ENCODE measurements around the gene CRTC2.
A peak's percentile ranks its signal among the peaks of the same experiment; 100 is the strongest.
"Not testable (repeated sequence)": the region's sequence is repeated elsewhere in the genome, so short reads cannot be mapped to it uniquely, and the experiment has no call there.

CRTC2 gene
- total RNA-seq: 5.2 to 25.4 (median 12.2) reads per million in 17 experiments

GRCh38 chr1:153958111-153958960 is at the start of gene CRTC2:
Gene CRTC2 (minus strand): TSS chr1:153958612. CDS start chr1:153958497, 115 bp downstream.
- peak; percentile 97 to 99 (median 98) for DNase-seq

- DNase-seq: no peak
Measured at GRCh38 chr1:154006136-154006535, 47.7 kb upstream of the CRTC2 start.

GRCh38 chr1:154000420-154000819 is 42.0 kb upstream of the CRTC2 start:
- DNase-seq: no peak

DNA sequence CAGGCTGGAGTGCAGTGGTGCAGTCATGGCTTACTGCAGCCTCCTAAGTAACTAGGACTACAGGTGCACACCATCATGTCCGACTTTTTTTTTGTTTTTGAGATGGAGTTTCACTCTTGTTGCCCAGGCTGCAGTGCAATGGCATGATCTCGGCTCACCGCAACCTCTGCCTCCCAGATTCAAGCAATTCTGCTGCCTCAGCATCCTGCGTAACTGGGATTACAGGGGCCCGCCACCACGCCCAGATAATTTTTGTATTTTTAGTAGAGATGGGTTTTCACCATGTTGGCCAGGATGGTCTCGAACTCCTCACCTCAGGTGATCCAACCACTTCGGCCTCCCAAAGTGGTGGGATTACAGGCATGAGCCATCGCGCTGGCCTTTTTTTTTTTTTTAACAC is 38.5 kb upstream of the CRTC2 start:
- DNase-seq: not testable (repeated sequence)

DNA sequence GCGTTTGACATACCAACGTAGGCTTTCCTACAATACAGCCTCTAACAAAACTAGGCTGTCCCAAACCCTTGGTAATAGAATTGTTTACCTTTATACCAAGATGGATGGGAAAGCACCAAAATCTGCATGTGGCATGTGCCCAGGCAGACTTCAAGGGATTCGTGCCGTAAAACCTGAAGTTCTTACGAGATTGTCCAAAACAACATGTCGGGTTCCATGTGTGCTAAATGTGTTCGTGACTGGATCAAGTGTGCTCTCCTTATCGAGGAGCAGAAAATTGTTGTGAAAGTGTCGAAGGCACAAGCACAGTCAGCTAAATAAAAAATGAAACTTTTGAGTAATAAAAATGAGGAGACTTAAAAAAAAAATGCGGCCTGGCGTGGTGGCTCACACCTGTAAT is 37.2 kb upstream of the CRTC2 start:
- DNase-seq: no peak

DNA sequence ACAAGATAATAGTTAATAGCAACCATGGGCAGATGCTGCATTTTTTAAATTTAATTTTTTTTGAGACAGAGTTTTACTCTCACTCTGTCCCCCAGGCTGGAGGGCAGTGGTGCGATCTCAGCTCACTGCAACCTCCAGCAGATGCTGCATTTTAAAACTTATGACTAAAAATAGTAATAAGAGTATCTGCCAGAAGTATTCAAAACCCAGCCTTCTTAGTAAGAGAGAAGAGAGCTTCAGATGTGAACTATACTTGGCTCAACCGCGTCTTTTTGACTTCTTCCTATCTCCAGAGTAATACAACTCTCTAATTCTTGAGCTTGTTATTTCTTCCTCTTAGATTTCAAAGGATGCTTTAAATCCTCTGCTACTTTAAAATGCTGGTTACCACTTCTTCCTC is 36.8 kb upstream of the CRTC2 start:
- no peak for DNase-seq

- no peak for DNase-seq
Measured at GRCh38 chr1:153991806-153992205, 33.4 kb upstream of the CRTC2 start.

GRCh38 chr1:153991151-153991630 is 32.8 kb upstream of the CRTC2 start:
- DNase-seq: peak in 1 of 4 experiments; percentile 38

GRCh38 chr1:153990468-153991150 is 32.2 kb upstream of the CRTC2 start, which contains the start of gene RPS27:
Gene RPS27 (plus strand): TSS chr1:153990762. CDS start chr1:153990797, 35 bp downstream.
- DNase-seq: peak; percentile 94 to 99 (median 98)

GRCh38 chr1:153987621-153988020 is 29.2 kb upstream of the CRTC2 start:
- no peak for DNase-seq

- peak; percentile 73 to 90 (median 86) for DNase-seq
Measured at GRCh38 chr1:153985941-153986761, 27.7 kb upstream of the CRTC2 start, which contains the start of gene RAB13. Gene RAB13 (minus strand): TSS chr1:153986339. CDS start chr1:153986236, 103 bp downstream.

DNA sequence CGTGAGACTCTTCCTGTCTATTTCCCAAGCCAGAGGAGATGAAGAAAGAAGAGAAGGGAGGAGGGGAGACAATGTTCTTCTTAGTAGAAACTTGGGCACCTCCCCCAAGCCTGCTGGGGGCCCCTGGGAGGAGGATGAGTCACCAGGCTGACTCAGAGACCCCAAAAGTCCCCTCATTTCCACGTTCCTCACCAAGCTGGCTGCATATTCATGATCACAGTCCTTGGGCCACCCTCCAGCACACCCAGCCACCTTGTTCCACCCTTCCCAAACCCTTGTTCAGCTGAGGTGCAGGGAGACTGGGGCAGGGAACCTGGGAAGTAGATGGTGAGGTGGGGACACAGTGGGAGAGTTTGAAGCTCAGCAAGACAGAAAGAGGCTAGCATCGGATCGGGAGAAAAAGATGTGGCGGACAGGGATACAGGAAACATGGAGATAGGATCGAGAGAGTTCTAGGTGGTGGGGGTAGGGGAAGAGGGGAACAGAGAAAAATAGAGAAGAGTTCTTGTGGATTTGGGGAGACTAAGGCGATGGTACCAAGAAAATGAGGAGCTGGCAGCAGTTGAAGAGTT is 27.0 kb upstream of the CRTC2 start:
- peak; percentile 44 to 74 (median 64) for DNase-seq

GRCh38 chr1:153984123-153984894 is 25.9 kb upstream of the CRTC2 start:
- peak in 2 of 4 experiments; percentile 42 to 43 for DNase-seq

GRCh38 chr1:153981735-153982134 is 23.3 kb upstream of the CRTC2 start:
- not testable (repeated sequence) for DNase-seq

DNA sequence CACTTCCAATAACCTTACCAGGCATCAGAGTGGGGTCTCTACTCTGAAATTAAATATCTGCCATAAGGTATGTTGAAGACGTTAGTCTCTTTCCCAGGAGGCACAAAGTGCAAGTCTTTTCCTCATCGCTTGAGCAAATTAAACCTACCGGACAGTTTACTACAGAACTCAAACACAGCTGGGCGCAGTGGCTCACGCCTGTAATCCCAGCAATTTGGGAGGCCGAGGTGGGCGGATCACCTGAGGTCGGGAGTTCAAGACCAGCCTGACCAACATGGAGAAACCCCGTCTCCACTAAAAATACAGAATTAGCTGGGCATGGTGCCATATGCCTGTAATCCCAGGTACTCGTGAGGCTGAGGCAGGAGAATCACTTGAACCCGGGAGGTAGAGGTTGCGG is 20.7 kb upstream of the CRTC2 start:
- not testable (repeated sequence) for DNase-seq

DNA sequence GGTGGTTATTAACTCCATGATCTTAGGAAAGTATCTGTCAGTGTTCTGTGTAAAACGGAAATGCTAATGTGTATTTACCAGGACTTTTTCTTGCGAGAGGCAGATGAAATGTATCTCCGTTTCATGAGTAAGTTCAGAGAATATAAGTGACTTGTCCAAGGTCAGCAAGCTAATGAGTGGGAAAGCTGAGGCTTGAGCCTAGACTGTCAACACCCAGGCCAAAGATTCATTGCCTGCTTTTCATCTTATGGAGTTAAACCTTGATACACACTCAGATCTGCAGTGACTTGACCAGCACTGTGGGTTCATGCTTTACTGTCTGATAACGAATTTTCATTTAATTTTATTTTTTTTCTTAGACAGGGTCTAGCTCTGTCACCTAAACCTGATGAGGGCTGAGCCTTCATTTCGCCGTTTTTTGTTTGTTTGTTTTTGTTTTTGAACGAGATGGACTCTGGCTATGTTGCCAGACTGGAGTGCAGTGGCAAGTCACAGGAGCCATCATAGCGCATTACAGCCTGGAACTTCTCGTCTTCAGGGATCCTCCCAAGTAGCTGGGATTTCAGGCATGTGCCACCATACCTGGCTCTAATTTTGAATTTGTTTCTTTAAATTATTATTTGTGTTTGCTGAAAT is 20.0 kb upstream of the CRTC2 start:
- DNase-seq: no peak

- DNase-seq: peak; percentile 86 to 93 (median 90)
Measured at GRCh38 chr1:153977250-153978240, 19.1 kb upstream of the CRTC2 start, which contains the start of gene JTB. Gene JTB (minus strand): TSS chr1:153977674. CDS start chr1:153977252, 422 bp downstream.

DNA sequence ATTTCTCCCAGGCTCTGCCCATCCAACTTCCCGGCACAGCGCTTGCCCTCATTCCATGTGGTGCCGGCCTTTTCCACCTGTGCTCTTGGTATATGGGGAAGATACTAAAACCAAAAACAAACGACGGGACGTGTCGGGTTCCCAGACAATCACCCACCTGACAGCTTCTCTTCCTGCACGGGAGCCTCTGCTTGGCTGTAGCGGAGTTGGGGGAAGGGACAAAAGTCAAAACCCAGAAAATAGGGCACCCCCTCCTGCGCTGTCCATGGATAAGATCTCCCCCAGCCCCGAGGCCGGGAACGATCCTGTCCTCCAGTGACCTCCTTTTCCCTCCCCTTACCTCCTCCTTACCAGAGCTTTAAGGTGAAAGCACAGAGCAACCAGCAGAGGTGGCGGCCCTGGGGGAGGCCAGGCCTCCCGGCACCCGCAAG is 18.4 kb upstream of the CRTC2 start:
- DNase-seq: no peak

GRCh38 chr1:153973525-153973924 is 15.1 kb upstream of the CRTC2 start:
- no peak for DNase-seq

Measured in suppressor macrophage (primary cell).